ENCODE measurements around the gene ATG4A.

The ATG4A gene

DNA sequence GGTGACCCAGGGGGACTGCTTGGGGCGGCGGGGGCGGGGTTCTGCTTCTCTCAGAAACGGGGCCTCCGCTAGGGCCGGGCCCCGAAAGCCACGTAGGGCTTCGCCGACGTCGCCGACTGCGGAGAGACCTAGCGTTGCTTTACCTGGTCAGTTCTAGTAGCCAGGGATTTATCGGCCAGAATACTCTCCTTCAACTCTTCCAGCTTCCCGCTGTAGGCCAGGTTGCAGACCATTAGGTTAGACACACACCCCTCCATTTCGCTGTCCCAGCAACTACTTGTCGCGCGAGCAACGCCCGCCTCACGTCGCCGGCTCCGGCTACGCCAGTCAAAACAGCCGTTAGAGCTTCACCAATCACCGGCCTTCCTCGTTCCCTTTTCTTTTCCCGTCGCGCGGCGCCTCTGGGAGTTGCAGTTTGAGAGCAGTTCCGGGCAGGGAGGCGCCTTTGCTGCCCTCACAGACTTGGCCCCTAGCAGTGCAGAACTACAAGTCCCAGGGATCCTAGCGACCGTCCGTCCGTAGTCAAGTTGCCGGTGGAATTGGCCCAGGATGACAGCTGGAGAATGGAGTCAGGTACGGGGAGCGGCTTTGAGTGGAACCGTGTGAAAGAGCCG is at the start of gene ATG4A, which contains the start of gene PSMD10:
TSS of gene ATG4A (plus strand) at position 515 of the 614 bp plus-strand sequence. CDS start at position 564, 49 bp downstream.
TSS of gene PSMD10 (minus strand) at position 279 of the 614 bp plus-strand sequence. CDS start at position 257, 22 bp downstream.
- Histone ChIP-seq H3K36me3 (ENCODE audit: control insufficient read depth, insufficient read depth, low read length) (no peaks in the 10 kb centered on the region), H3K9me3 (ENCODE audit: control insufficient read depth, low read length) (no peaks in the 10 kb centered on the region), H3K9ac (ENCODE audit: low read length) (peak within 1 kb of the TSS; percentile 84), H3K4me1 (ENCODE audit: control insufficient read depth, insufficient read depth, low read length) (no peaks in the 10 kb centered on the region), H3K27me3 (ENCODE audit: control insufficient read depth, insufficient read depth, low read length) (no peaks in the 10 kb centered on the region), H3K4me3 (ENCODE audit: low read length) (peak within 1 kb of the TSS; percentile 92)

DNA sequence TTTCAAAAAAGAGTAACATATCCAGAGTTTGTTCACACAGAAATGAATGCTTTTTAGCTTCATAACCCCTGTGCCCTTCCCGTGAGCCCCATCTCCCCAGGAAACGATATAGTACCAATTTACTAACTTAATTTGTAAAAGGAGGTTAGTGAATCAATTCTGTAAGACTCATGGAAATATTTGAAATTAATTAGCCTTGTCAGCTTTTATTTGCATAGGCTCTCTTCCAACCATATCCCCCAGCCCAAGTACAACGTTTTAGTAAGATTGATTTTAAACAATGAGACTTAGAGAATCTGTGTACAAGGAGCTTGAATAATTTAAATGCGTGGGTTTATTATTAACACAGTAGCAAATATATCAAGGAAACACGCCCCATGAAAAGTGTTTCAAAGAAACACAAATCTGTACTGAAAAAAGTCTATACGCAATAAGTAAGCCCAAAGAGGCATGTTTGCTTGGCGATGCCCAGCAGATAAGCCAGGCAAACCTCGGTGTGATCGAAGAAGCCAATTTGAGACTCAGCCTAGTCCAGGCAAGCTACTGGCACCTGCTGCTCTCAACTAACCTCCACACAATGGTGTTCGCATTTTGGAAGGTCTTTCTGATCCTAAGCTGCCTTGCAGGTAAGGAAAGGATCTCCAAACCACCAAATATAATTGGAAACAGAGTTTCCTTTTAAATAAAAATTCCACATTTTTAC is 46.9 kb upstream of the ATG4A start, which contains the start of gene VSIG1:
TSS of gene VSIG1 (plus strand) at position 512 of the 703 bp plus-strand sequence. CDS start at position 578, 66 bp downstream.
- peak within 1 kb of the TSS; percentile 83 for H3K9ac ChIP-seq (ENCODE audit: low read length)
- no peaks in the 10 kb centered on the region for H3K27me3 ChIP-seq (ENCODE audit: control insufficient read depth, insufficient read depth, low read length)
- H3K36me3 ChIP-seq (ENCODE audit: control insufficient read depth, insufficient read depth, low read length) = no peaks in the 10 kb centered on the region
- peaks cover 6% of the 10 kb centered on the region for H3K4me1 ChIP-seq (ENCODE audit: control insufficient read depth, insufficient read depth, low read length)
- peak within 1 kb of the TSS; percentile 56 for H3K4me3 ChIP-seq (ENCODE audit: low read length)
- H3K9me3 ChIP-seq (ENCODE audit: control insufficient read depth, low read length) = no peaks in the 10 kb centered on the region

DNA sequence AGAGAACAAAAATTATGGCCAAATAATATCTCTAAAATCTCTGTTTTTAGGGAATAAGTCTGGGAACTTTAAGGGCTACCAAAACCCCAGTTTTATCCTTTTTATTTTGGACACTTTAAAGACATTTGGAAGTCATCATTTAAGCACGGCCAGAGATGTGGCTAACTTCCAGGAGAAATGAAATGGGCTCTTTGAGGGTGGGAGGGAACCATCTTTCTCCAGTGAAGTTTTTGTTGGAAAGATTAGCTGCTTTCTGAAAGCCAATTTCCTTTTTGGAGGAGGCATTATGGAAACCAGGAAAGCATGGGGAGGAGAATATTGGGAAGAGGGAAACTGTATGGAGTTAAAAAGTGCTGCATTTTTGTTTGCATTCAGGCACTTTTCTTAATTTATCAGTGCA is 41.9 kb upstream of the ATG4A start:
- Histone ChIP-seq H3K27me3 (ENCODE audit: control insufficient read depth, insufficient read depth, low read length) (no peaks in the 10 kb centered on the region), H3K36me3 (ENCODE audit: control insufficient read depth, insufficient read depth, low read length) (no peaks in the 10 kb centered on the region), H3K9me3 (ENCODE audit: control insufficient read depth, low read length) (no peaks in the 10 kb centered on the region), H3K4me3 (ENCODE audit: low read length) (no peak overlapping the region), H3K4me1 (ENCODE audit: control insufficient read depth, insufficient read depth, low read length) (no peaks in the 10 kb centered on the region), H3K9ac (ENCODE audit: low read length) (peak overlapping the region; percentile 15)

DNA sequence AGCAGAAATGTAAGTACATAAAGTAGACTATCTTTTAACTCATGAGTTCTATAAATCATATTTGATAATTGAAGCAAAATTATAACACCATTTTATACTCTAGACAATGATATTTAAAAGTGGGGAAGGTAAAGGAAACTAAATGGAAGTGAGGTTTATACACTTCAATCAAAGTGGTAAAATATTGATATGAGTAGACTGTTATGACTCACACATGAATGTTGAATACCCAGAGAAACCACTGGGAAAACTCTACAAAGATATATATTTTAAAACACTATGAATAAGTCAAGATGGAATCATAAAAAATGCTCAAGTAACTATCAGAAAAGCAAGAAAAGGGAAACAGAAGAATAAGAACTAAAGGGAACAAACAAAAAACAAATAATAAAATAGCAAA is 38.4 kb upstream of the ATG4A start:
- H3K4me3 ChIP-seq (ENCODE audit: low read length) = no peak overlapping the region
- no peak overlapping the region for H3K9ac ChIP-seq (ENCODE audit: low read length)
- no peaks in the 10 kb centered on the region for H3K27me3 ChIP-seq (ENCODE audit: control insufficient read depth, insufficient read depth, low read length)
- no peaks in the 10 kb centered on the region for H3K36me3 ChIP-seq (ENCODE audit: control insufficient read depth, insufficient read depth, low read length)
- no peaks in the 10 kb centered on the region for H3K9me3 ChIP-seq (ENCODE audit: control insufficient read depth, low read length)
- H3K4me1 ChIP-seq (ENCODE audit: control insufficient read depth, insufficient read depth, low read length) = peaks cover 2% of the 10 kb centered on the region

- peaks cover 5% of the 10 kb centered on the region for H3K4me1 ChIP-seq (ENCODE audit: control insufficient read depth, insufficient read depth, low read length)
- no peaks in the 10 kb centered on the region for H3K9me3 ChIP-seq (ENCODE audit: control insufficient read depth, low read length)
- H3K36me3 ChIP-seq (ENCODE audit: control insufficient read depth, insufficient read depth, low read length) = peaks cover 6% of the 10 kb centered on the region
- no peak overlapping the region for H3K4me3 ChIP-seq (ENCODE audit: low read length)
- no peaks in the 10 kb centered on the region for H3K27me3 ChIP-seq (ENCODE audit: control insufficient read depth, insufficient read depth, low read length)
- H3K9ac ChIP-seq (ENCODE audit: low read length) = no peak overlapping the region
These were observed 36.0 kb upstream of the ATG4A start for GRCh38 chrX:108055546-108055945.

DNA sequence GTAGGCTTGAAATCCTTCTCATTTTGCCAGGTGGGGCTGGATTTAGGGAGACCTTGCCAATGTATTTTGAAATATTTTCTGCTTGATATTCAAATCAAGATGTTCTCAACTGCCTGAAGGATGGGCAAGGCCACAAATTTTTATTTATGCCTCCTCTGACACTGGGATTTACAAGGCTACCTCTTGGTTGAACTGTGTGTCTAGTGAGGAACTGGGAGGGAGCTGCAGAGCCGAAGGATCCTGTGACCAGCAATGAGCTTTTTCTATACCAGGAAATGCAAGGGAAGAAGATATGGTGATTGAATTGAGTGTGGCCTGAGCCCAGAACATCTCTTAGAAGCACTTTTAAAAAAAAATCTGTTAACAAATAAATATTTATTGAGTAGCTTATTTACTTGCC is 31.8 kb upstream of the ATG4A start:
- Histone ChIP-seq H3K4me1 (ENCODE audit: control insufficient read depth, insufficient read depth, low read length) (peaks cover 14% of the 10 kb centered on the region), H3K4me3 (ENCODE audit: low read length) (no peak overlapping the region), H3K36me3 (ENCODE audit: control insufficient read depth, insufficient read depth, low read length) (peaks cover 6% of the 10 kb centered on the region), H3K27me3 (ENCODE audit: control insufficient read depth, insufficient read depth, low read length) (no peaks in the 10 kb centered on the region), H3K9me3 (ENCODE audit: control insufficient read depth, low read length) (no peaks in the 10 kb centered on the region), H3K9ac (ENCODE audit: low read length) (no peak overlapping the region)

GRCh38 chrX:108064001-108064400 is 27.6 kb upstream of the ATG4A start:
- Histone ChIP-seq H3K36me3 (ENCODE audit: control insufficient read depth, insufficient read depth, low read length) (no peaks in the 10 kb centered on the region), H3K27me3 (ENCODE audit: control insufficient read depth, insufficient read depth, low read length) (no peaks in the 10 kb centered on the region), H3K4me3 (ENCODE audit: low read length) (no peak overlapping the region), H3K9me3 (ENCODE audit: control insufficient read depth, low read length) (no peaks in the 10 kb centered on the region), H3K9ac (ENCODE audit: low read length) (no peak overlapping the region), H3K4me1 (ENCODE audit: control insufficient read depth, insufficient read depth, low read length) (peaks cover 13% of the 10 kb centered on the region)

- no peak overlapping the region for H3K9ac ChIP-seq (ENCODE audit: low read length)
- no peak overlapping the region for H3K4me3 ChIP-seq (ENCODE audit: low read length)
- H3K4me1 ChIP-seq (ENCODE audit: control insufficient read depth, insufficient read depth, low read length) = peaks cover 13% of the 10 kb centered on the region
- H3K36me3 ChIP-seq (ENCODE audit: control insufficient read depth, insufficient read depth, low read length) = no peaks in the 10 kb centered on the region
- H3K27me3 ChIP-seq (ENCODE audit: control insufficient read depth, insufficient read depth, low read length) = no peaks in the 10 kb centered on the region
- no peaks in the 10 kb centered on the region for H3K9me3 ChIP-seq (ENCODE audit: control insufficient read depth, low read length)
These were observed 27.0 kb upstream of the ATG4A start for GRCh38 chrX:108064613-108065012.

- H3K4me3 ChIP-seq (ENCODE audit: low read length) = no peak overlapping the region
- no peaks in the 10 kb centered on the region for H3K27me3 ChIP-seq (ENCODE audit: control insufficient read depth, insufficient read depth, low read length)
These were observed 23.5 kb upstream of the ATG4A start for GRCh38 chrX:108068121-108068520.

DNA sequence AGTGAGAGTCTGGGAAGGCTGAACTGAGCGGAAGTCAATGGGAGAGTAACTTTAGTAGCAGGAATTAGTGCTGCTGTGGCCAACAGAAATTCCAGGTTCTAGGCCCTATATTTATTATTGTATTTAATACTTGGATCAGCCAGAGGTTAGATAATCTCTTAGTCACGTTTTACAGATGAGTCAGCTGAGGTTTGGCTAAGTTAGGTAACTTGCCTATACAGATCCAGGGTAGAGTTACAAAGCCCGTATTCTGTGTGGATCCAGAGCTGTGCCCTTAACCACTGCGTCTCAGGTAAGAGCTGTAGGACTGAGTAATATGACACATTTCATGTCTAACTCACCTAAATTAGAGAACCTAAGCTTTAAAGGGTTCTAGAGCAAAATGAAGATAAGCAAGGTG is 20.7 kb upstream of the ATG4A start:
- H3K4me1 ChIP-seq (ENCODE audit: control insufficient read depth, insufficient read depth, low read length) = peaks cover 4% of the 10 kb centered on the region
- no peaks in the 10 kb centered on the region for H3K27me3 ChIP-seq (ENCODE audit: control insufficient read depth, insufficient read depth, low read length)
- H3K4me3 ChIP-seq (ENCODE audit: low read length) = no peak overlapping the region
- H3K36me3 ChIP-seq (ENCODE audit: control insufficient read depth, insufficient read depth, low read length) = no peaks in the 10 kb centered on the region
- H3K9me3 ChIP-seq (ENCODE audit: control insufficient read depth, low read length) = no peaks in the 10 kb centered on the region
- H3K9ac ChIP-seq (ENCODE audit: low read length) = no peak overlapping the region

More at GRCh38 chrX:108068121-108068520, 23.5 kb upstream of the ATG4A start:
- H3K9me3 ChIP-seq (ENCODE audit: control insufficient read depth, low read length) = no peaks in the 10 kb centered on the region
- no peak overlapping the region for H3K9ac ChIP-seq (ENCODE audit: low read length)
- H3K4me1 ChIP-seq (ENCODE audit: control insufficient read depth, insufficient read depth, low read length) = peaks cover 4% of the 10 kb centered on the region
- no peaks in the 10 kb centered on the region for H3K36me3 ChIP-seq (ENCODE audit: control insufficient read depth, insufficient read depth, low read length)

DNA sequence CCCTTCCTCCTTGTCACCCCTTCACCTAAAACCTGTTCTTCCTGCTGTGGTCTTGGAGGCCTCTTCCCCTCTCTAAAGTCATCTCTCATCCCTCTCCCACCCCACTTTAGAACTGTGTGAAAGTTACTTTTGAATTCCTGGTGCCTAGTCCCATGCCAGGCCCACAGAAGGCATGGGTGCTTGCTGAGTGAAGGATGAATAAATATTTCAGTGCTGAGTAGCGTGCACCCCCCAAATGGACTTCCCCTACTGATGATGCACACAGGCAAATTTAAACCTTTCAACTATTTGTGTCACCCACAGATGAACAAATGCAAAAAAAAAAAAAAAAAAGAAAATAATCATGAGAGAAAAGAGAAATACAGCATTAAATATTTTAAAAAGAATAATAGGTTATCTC is 20.0 kb upstream of the ATG4A start:
- Histone ChIP-seq H3K27me3 (ENCODE audit: control insufficient read depth, insufficient read depth, low read length) (no peaks in the 10 kb centered on the region), H3K4me3 (ENCODE audit: low read length) (no peak overlapping the region), H3K4me1 (ENCODE audit: control insufficient read depth, insufficient read depth, low read length) (peaks cover 4% of the 10 kb centered on the region), H3K9me3 (ENCODE audit: control insufficient read depth, low read length) (no peaks in the 10 kb centered on the region), H3K36me3 (ENCODE audit: control insufficient read depth, insufficient read depth, low read length) (no peaks in the 10 kb centered on the region), H3K9ac (ENCODE audit: low read length) (no peak overlapping the region)

- H3K27me3 ChIP-seq (ENCODE audit: control insufficient read depth, insufficient read depth, low read length) = no peaks in the 10 kb centered on the region
- no peak overlapping the region for H3K9ac ChIP-seq (ENCODE audit: low read length)
- H3K9me3 ChIP-seq (ENCODE audit: control insufficient read depth, low read length) = no peaks in the 10 kb centered on the region
- H3K36me3 ChIP-seq (ENCODE audit: control insufficient read depth, insufficient read depth, low read length) = no peaks in the 10 kb centered on the region
- peaks cover 4% of the 10 kb centered on the region for H3K4me1 ChIP-seq (ENCODE audit: control insufficient read depth, insufficient read depth, low read length)
- H3K4me3 ChIP-seq (ENCODE audit: low read length) = no peak overlapping the region
These were observed 18.8 kb upstream of the ATG4A start for GRCh38 chrX:108072746-108073145.
